ENCODE results near the gene TMEM250.

Gene TMEM250

DNA sequence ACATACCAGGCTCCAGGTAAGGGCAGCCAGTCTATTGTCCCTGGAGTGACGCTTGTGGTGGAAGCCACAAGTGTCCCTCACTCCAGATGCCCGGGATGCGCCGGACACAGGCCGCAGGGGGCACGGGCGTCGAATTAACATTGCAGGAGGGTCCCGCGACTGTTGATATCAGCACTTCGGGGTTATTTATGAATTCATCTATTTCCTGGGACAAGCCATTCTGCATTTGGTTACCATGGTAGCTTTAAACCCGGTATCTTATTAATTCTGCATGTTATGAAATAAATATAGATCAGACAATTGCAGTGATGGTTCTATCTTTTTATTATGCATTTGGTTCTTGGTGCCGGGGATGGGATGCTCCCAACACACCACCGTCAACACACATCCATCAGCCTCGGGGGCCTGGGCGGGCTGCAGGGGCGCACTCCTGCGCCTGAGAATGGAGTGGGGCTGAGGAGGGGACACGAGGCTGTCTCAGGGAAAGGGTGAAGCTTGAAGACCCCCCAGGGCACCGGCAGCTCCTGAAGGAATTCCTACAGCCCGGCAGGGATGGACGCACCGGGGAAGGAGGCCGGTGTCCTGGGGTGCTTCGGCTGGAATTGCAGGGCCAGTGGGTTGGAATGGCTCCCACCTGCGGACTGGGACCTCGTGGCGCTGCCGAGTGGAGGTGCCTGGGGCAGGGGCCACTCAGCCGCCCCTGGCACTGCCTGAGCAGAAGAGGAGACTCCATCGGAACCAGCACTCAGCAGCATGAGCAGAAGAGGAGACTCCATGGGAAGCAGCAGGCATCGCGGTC lies 17.7 kb upstream of the TMEM250 start:
- H3K4me3 ChIP-seq (ENCODE audit: low read depth, low read length): no peak overlapping the region
- TF ChIP-seq, protein P1, sequence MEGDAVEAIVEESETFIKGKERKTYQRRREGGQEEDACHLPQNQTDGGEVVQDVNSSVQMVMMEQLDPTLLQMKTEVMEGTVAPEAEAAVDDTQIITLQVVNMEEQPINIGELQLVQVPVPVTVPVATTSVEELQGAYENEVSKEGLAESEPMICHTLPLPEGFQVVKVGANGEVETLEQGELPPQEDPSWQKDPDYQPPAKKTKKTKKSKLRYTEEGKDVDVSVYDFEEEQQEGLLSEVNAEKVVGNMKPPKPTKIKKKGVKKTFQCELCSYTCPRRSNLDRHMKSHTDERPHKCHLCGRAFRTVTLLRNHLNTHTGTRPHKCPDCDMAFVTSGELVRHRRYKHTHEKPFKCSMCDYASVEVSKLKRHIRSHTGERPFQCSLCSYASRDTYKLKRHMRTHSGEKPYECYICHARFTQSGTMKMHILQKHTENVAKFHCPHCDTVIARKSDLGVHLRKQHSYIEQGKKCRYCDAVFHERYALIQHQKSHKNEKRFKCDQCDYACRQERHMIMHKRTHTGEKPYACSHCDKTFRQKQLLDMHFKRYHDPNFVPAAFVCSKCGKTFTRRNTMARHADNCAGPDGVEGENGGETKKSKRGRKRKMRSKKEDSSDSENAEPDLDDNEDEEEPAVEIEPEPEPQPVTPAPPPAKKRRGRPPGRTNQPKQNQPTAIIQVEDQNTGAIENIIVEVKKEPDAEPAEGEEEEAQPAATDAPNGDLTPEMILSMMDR (IDR thresholded peaks at IDR 0.05; ENCODE audit: borderline replicate concordance, insufficient read depth, low read depth, low read length): no peak

DNA sequence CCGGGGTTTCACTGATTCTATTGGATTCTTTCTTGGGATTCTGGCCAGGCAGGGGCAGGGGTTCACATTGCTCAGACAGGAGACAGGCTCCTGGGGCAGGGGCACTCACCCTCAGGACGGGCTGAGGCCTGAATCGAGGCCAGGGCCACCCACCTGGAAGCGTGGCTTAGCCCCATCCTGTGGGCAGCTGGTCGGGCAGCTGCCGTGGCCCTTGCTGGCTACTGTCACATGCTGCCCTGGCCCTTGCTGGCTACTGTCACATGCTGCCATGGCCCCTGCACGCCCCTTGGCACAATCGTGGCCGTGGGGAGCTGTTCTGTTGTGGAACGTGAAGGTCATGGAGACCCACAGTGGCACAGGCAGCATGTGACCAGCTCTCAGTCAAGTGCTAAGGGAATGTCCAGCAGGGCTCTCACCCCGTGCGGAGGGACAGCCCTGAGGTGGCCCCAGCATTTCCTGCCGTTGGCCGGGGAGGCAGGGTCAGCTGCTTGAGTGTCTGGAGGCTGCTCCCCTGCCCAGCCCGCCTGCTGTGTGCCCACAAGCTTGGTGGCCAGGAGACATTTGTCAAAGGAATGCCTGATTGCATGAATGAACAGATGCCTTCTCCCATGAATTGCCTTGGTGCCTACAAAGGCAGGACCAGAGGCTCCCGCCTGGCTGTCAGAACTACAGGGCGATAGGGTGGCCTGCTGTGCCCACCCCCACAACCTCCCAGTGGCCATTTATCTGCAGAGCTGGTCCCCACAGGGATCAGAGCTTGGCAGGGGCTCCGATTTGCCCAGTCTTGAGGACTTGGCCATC lies 16.9 kb upstream of the TMEM250 start:
- TF ChIP-seq, protein P1 (IDR thresholded peaks at IDR 0.05; ENCODE audit: borderline replicate concordance, insufficient read depth, low read depth, low read length): no peak
- no peak overlapping the region for H3K4me3 ChIP-seq (ENCODE audit: low read depth, low read length)

DNA sequence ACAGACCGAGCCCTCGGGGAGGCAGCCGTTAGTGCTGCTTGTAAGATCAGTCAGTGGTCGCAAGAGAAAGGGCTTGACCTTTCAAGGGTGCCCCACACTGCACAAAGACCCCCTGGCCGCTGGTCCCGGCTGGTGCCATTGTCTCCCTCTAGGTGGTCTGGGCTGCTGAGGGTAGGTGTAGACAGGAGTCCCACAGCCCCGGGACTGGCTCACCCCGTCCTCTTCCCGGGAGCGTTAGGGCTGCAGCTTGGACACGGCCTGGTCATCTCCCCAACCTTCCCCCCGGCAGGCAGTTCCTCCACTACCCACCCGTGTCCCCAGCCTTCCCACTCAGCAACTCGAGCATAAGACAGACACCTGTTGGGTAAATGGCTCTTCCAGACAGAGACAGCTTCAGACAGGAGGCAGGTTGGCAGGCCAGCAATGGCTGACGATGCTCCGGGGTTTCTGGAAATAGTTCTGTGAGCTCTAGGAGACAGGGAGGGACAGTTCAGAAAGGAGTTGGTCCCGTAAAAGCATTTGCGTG lies 15.3 kb upstream of the TMEM250 start:
- no peak overlapping the region for H3K4me3 ChIP-seq (ENCODE audit: low read depth, low read length)
- TF ChIP-seq, protein P1 (IDR thresholded peaks at IDR 0.05; ENCODE audit: borderline replicate concordance, insufficient read depth, low read depth, low read length): no peak

DNA sequence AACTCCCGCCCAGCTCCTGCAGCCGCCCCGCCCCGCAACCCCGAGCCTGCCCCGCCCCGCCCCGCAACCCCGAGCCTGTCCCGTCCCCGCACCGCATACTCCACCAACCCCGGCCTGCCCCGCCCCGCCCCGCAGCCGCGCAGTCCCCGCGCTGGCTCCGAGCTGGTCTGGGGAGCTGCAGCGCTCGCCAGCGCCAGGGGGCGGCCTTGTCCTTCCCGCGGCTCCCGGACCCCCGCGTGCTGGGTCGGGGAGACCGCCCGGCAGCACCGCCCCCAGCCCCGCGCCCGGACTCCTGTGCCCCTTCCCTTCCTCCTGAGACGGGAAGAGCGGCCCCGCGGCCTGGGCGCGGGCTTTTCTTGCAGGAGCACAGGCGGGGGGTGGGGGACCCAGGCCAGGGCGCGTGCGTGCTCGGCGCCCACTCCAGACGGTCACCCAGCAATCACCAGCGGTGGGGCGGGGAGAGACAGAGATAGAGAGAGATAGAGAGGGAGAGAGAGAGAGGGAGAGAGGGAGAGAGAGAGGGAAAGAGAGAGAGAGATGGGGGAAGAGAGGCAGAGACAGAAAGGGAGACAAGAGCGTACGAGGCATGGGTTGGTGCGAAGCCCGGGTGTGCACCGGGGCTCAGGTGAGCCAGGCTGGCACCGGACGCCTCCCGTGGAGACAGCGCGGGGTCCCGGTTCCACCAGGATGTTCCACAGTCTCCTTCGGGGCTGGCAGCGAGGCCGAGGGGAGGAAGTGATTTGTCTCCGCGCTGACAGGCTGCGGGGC lies 14.7 kb upstream of the TMEM250 start:
- H3K4me3 ChIP-seq (ENCODE audit: low read depth, low read length): no peak overlapping the region

DNA sequence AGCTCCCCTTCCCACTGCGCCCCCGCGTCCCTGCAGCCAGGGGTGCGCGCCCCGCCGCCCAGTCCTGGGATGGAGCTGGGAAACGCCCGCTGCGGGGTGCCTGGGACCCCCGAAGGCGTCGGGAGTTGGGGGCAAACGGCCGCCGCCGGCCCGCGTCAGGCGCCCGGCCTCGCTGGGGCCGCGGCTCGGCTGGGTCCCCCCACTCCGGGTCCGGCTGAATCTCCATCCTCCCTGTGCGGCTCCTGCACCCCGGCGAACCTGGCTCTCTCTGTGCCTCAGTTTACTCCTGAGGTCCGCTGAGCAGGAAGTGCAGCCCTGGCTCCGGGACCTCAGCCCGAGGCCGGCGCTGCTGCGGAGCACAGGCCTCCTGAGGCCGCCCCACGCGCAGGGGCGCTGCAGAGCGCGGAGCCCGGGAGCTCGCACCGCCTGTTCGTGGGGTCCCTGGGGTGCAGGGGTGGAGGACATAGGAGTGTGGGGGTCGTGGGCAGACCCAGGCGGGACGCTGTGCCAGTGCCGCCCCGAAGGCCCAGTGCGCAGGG lies 13.9 kb upstream of the TMEM250 start:
- TF ChIP-seq, protein P1 (IDR thresholded peaks at IDR 0.05; ENCODE audit: borderline replicate concordance, insufficient read depth, low read depth, low read length): no peak
- H3K4me3 ChIP-seq (ENCODE audit: low read depth, low read length): no peak overlapping the region

More for the DNA sequence above, 14.7 kb upstream of the TMEM250 start:
- TF ChIP-seq, protein P1 (IDR thresholded peaks at IDR 0.05; ENCODE audit: borderline replicate concordance, insufficient read depth, low read depth, low read length): peak; percentile 44; the same call in 1 of the 2 replicates

DNA sequence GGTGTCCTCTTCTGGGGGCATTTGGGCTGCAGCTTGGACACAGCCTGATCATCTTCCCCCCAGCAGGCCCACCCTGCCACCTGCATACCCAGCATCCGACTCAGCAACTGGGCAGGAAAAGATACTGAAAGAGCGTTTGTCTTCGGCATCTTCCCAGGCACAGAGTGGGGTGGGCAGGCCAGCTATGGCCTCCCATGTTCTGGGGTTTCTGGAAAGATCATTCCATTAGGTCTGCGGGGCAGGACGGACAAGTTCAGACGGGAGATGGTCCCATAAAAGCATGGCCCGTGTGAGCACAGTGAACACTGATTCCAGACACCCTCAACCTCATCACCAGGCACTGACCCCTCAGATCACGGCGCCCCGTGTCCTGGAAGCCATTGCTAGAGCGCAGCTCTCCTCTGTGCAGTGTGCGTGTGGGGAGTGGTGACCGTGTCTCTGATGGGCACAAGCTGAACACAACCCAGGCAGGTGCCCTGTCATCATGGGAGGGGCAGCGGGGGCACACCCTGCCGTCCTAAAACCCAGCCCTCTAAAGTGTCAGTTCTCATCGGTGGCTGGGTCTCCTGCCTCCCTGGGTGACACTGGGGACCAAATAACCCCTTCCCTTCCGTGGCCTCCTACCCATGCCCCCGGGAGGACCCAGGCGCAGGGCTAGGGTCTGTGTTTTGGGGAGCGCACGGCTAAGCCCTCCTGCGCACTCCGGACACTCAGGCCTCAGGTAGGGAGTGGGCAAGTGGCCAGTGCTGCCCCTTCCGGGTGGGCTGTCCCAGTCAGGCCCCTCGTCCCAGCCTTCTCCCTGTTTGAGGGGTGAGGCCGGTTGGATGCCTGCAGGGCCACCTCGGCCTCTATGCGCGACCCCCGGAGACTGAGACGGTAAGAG lies 13.2 kb upstream of the TMEM250 start:
- H3K4me3 ChIP-seq (ENCODE audit: low read depth, low read length): no peak overlapping the region
- TF ChIP-seq, protein P1 (IDR thresholded peaks at IDR 0.05; ENCODE audit: borderline replicate concordance, insufficient read depth, low read depth, low read length): no peak
